Measurements from ENCODE around the gene AMOT. TPM values are rescaled to one million over a fixed set of nuclear protein-coding genes. Genes with fewer than 3 reads are reported as not detected.

AMOT gene
- total RNA-seq, 1 donor from 2014 or later, result 31.2 TPM

DNA sequence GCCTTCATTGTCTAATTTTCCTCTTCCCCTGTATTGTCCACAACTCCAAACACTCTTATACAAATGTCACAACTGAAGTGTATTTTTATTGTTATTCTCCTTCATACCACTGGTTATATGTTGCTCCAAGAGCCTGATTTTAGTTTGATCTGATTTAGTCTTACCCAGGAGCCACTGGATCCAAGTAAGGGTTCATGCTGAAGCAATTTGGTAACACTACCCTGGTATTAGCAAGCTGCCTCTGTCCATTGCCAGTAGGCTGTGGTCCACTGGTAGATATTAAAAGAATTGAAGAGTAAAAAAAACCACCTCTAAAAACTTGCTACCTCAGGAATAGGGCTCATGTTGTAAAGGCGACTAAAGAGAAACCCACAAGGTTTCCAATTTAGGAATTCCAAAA, 41.2 kb downstream of the AMOT start:
- Mint-ChIP-seq H3K9me3 (ENCODE audit: unreplicated experiment) (no peaks in the 10 kb centered on the region), H3K4me3 (ENCODE audit: unreplicated experiment) (no peak overlapping the region), H3K4me1 (ENCODE audit: unreplicated experiment) (peaks cover 3% of the 10 kb centered on the region), H3K27me3 (ENCODE audit: unreplicated experiment) (no peaks in the 10 kb centered on the region), H3K27ac (ENCODE audit: unreplicated experiment) (no peak overlapping the region), H3K36me3 (ENCODE audit: low read depth, unreplicated experiment) (no peaks in the 10 kb centered on the region)
- TF ChIP-seq, protein P1, sequence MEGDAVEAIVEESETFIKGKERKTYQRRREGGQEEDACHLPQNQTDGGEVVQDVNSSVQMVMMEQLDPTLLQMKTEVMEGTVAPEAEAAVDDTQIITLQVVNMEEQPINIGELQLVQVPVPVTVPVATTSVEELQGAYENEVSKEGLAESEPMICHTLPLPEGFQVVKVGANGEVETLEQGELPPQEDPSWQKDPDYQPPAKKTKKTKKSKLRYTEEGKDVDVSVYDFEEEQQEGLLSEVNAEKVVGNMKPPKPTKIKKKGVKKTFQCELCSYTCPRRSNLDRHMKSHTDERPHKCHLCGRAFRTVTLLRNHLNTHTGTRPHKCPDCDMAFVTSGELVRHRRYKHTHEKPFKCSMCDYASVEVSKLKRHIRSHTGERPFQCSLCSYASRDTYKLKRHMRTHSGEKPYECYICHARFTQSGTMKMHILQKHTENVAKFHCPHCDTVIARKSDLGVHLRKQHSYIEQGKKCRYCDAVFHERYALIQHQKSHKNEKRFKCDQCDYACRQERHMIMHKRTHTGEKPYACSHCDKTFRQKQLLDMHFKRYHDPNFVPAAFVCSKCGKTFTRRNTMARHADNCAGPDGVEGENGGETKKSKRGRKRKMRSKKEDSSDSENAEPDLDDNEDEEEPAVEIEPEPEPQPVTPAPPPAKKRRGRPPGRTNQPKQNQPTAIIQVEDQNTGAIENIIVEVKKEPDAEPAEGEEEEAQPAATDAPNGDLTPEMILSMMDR (IDR thresholded peaks at IDR 0.05; ENCODE audit: unreplicated experiment), result no peak
- DNase-seq (ENCODE audit: low spot score), result no peak

DNA sequence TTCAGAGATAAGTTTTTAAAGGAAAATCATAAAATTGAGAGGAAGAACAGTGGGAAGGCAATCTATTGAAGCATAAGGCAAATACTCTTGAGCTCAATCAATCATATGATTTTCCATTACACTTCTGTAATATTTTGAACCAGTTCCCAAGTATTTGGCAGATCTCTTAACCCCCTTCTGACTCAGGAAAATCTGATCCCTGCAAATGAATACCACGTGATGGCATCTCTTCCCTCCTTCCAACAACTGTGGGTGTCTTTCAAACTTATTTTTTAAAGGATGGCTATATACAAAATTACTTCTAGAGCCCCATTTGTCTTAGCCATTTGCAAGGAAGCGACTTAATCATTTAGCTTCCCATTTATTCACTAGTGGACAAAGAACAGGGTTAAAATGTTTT, 41.9 kb downstream of the AMOT start:
- peaks cover 3% of the 10 kb centered on the region for H3K4me1 Mint-ChIP-seq (ENCODE audit: unreplicated experiment)
- no peaks in the 10 kb centered on the region for H3K36me3 Mint-ChIP-seq (ENCODE audit: low read depth, unreplicated experiment)
- TF ChIP-seq, protein P1 (IDR thresholded peaks at IDR 0.05; ENCODE audit: unreplicated experiment), result no peak
- no peaks in the 10 kb centered on the region for H3K27me3 Mint-ChIP-seq (ENCODE audit: unreplicated experiment)
- no peaks in the 10 kb centered on the region for H3K9me3 Mint-ChIP-seq (ENCODE audit: unreplicated experiment)
- H3K27ac Mint-ChIP-seq (ENCODE audit: unreplicated experiment), result no peak overlapping the region
- no peak overlapping the region for H3K4me3 Mint-ChIP-seq (ENCODE audit: unreplicated experiment)
- DNase-seq (ENCODE audit: low spot score), result no peak

DNA sequence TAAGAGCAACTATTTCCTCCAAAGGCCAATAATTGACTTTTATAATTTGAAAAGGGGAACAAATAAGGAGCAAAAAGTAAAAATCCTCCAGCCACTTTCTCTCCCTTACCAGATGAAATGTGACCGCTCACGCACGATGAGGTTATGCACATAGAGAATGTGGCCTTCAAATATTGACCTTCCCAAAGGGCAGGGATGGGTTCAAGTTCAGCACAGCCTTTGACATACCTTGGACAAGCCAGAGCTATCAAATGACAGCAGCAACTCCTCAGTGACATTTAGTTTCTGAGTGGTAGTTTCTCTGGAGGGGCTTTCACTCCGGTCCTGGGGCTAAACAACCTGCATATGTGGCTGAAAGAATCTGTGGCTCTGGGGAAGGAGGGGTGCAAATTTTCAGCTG, 50.7 kb downstream of the AMOT start:
- Mint-ChIP-seq H3K4me3 (ENCODE audit: unreplicated experiment) (no peak overlapping the region), H3K4me1 (ENCODE audit: unreplicated experiment) (peaks cover 8% of the 10 kb centered on the region), H3K27ac (ENCODE audit: unreplicated experiment) (no peak overlapping the region), H3K9me3 (ENCODE audit: unreplicated experiment) (no peaks in the 10 kb centered on the region), H3K27me3 (ENCODE audit: unreplicated experiment) (no peaks in the 10 kb centered on the region), H3K36me3 (ENCODE audit: low read depth, unreplicated experiment) (peaks cover 4% of the 10 kb centered on the region)
- TF ChIP-seq, protein P1 (IDR thresholded peaks at IDR 0.05; ENCODE audit: unreplicated experiment), result no peak
- DNase-seq (ENCODE audit: low spot score), result no peak

DNA sequence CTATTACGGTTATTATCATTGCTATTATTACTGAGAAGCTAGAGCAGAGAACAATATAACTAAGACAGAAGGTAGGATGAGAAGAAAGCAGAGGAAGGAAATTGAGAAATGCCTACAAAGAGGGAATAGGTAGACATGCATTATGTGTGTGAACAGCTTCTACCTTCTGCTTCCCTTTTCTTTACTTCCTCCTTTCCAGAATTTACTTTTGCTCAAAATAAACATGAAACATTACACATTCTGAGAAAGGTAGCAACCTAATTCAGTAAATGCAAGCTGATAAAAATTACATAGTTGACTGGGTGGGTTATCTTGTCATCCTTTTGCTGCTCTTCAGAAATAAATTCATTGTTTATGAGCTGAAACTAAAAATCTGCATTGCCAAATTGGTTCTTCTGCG, 54.6 kb downstream of the AMOT start:
- H3K4me3 Mint-ChIP-seq (ENCODE audit: unreplicated experiment), result no peak overlapping the region
- no peak overlapping the region for H3K27ac Mint-ChIP-seq (ENCODE audit: unreplicated experiment)
- peaks cover 8% of the 10 kb centered on the region for H3K4me1 Mint-ChIP-seq (ENCODE audit: unreplicated experiment)
- H3K27me3 Mint-ChIP-seq (ENCODE audit: unreplicated experiment), result no peaks in the 10 kb centered on the region
- peaks cover 3% of the 10 kb centered on the region for H3K36me3 Mint-ChIP-seq (ENCODE audit: low read depth, unreplicated experiment)
- H3K9me3 Mint-ChIP-seq (ENCODE audit: unreplicated experiment), result no peaks in the 10 kb centered on the region
- no peak for DNase-seq (ENCODE audit: low spot score)
- TF ChIP-seq, protein P1 (IDR thresholded peaks at IDR 0.05; ENCODE audit: unreplicated experiment), result no peak

DNA sequence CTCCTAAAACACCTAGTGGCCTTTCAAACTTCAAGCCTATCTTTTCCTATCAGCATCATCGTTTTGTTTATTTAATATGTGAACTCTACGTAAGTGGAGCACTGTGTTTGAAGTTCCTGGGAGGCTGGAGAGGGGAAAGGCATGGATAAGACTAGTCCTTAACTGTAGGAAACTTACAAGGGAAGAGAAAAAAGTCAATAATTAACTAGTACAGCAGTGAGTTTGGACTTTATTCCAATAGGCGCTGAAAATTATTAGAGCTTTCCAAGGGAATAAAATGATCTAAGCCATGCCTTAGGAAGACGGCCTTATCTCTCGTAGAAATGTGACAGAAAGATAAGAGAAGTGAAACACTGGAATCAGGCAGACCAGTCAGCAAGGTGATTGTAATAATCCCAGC, 55.3 kb downstream of the AMOT start:
- Mint-ChIP-seq H3K4me3 (ENCODE audit: unreplicated experiment) (no peak overlapping the region), H3K36me3 (ENCODE audit: low read depth, unreplicated experiment) (peaks cover 3% of the 10 kb centered on the region), H3K27me3 (ENCODE audit: unreplicated experiment) (no peaks in the 10 kb centered on the region), H3K27ac (ENCODE audit: unreplicated experiment) (no peak overlapping the region), H3K9me3 (ENCODE audit: unreplicated experiment) (no peaks in the 10 kb centered on the region), H3K4me1 (ENCODE audit: unreplicated experiment) (peaks cover 8% of the 10 kb centered on the region)
- TF ChIP-seq, protein P1 (IDR thresholded peaks at IDR 0.05; ENCODE audit: unreplicated experiment), result no peak
- no peak for DNase-seq (ENCODE audit: low spot score)
